DMS114 treated with DMSO at 0.1 percent for 48 hours (cell line): ENCODE measurements around the gene FBXO47.
"Not testable (repeated sequence)": the region's sequence is repeated elsewhere in the genome, so short reads cannot be mapped to it uniquely, and the experiment has no call there.

Source experiments
- DNase-seq: peaks from one replicate; lab custom pipeline; 2025; ENCODE audit not compliant: unreplicated experiment; lab: John Stamatoyannopoulos, UW

The FBXO47 gene

DNA sequence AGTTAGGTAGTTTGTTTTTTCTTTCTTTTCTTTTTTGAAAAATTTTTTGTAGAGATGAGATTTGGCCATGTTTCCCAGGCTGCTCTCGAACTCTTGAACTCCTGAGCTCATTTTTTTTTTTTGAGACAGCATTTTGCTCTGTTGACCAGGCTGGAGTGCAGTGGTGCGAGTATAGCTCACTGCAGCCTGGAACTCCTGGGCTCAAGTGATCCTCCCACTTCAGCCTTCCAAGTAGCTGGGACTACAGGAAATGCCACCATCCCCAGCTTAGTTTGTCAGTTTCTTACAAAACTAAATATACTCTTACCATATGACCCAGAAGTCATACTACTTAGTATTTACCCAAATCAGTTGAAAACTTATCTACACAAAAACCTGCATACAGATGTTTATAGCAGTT is 14.4 kb upstream of the FBXO47 start:
- DNase-seq = no peak

DNA sequence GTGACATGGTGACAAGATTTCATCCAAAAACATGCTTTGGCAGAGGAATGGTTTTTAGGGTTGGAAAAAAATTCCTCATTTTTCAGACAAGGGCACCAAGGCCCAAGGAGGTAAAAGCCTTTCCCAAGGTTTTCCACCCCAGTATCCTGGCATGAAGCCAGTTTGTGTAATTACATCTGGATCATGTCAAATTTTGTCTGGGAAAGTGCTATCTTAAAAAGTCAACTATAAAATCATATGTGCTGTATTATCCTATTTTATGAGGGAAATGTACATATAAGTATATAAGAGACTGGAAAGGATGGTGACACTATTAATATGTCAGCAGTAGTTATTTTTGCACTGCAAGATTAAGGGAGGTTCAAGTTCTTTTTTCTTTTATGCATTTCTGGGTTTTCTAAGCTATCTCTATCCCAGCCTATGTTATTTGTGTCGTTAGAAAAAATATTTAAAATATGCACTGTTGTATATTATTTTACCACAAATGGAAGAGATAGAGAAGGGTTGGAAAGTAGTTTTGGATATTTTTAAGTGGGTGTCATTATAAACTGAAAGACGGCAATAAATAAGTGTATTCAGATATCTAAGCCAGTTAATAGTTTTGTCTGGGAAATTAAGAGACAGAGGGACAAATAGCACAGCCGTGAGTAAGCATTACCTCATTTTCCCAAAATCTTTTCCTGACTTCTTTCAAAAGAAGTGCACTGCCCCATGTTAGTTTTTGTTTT is 13.5 kb upstream of the FBXO47 start:
- DNase-seq = no peak

GRCh38 chr17:38978180-38978579 is 11.0 kb upstream of the FBXO47 start:
- DNase-seq = no peak

- not testable (repeated sequence) for DNase-seq
Observed at GRCh38 chr17:38976187-38976551, 9.0 kb upstream of the FBXO47 start.

GRCh38 chr17:38970804-38971203 is 3.6 kb upstream of the FBXO47 start:
- DNase-seq = no peak

- DNase-seq = no peak
Observed at GRCh38 chr17:38970128-38970527, 2.9 kb upstream of the FBXO47 start.

GRCh38 chr17:38969281-38969680 is 2.1 kb upstream of the FBXO47 start:
- DNase-seq = no peak

GRCh38 chr17:38961413-38961812 is 5.8 kb downstream of the FBXO47 start:
- no peak for DNase-seq

- DNase-seq = no peak
Observed at GRCh38 chr17:38960402-38960801, 6.8 kb downstream of the FBXO47 start.

GRCh38 chr17:38959508-38959907 is 7.7 kb downstream of the FBXO47 start:
- no peak for DNase-seq

DNA sequence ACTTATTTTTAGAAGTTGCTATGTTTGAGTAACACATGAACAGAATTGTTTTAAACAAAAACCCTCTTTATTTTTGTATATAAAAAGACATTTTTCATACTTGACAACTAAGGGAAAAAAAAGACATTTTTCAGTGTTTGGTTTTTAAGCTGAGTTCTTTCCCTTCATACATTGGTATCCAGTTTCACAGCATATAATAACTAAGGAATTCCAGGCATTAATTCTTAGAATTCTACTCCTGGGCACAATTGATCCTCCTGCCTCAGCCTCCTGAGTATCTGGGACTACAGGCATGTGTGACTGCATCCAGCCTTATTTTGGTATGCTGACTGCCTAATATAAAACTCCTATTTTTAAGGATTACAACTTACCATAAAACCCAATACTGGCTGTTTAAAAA is 8.4 kb downstream of the FBXO47 start:
- DNase-seq = peak; percentile 87

GRCh38 chr17:38958326-38958725 is 8.9 kb downstream of the FBXO47 start:
- peak; percentile 87 for DNase-seq

GRCh38 chr17:38953800-38954199 is 13.4 kb downstream of the FBXO47 start:
- not testable (repeated sequence) for DNase-seq

DNA sequence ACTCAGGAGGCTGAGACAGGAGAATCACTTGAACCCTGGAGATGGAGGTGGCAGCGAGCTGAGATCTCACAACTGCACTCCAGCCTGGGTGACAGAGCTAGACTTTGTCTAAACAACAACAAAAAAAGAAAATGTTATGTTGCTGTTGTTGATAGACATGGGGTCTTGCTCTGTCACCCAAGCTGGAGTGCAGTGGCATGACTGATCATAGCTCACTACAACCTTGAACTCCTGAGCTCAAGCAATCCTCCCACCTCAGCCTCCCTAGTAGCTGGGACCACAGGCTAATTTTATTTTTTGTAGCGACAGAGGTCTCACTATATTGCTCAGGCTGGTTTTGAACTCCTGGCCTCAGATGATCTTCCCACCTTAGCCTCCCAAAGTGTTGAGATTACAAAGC is 20.0 kb downstream of the FBXO47 start:
- DNase-seq = no peak

- no peak for DNase-seq
Observed at GRCh38 chr17:38943607-38944006, 23.6 kb downstream of the FBXO47 start.

- DNase-seq = no peak
Observed at GRCh38 chr17:38942696-38943334, 24.4 kb downstream of the FBXO47 start.

DNA sequence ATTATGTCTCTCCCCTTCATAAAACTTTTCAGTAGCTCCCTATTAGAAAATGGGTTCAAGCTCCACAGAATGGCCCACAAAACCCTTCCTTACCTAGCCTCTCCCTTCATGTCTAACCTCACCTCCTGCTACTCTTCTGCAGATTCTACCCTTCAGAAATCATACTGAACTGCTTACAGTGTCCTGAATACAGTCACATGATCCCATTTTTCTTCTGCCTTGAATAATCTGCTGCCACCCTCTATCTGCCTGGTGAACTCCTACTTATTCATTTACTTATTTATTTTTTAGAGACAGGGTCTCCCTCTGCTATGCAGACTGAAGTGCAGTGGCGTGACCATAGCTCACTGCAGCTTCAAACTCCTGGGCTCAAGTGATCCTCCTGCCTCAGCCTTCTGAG is 26.8 kb downstream of the FBXO47 start:
- no peak for DNase-seq

DNA sequence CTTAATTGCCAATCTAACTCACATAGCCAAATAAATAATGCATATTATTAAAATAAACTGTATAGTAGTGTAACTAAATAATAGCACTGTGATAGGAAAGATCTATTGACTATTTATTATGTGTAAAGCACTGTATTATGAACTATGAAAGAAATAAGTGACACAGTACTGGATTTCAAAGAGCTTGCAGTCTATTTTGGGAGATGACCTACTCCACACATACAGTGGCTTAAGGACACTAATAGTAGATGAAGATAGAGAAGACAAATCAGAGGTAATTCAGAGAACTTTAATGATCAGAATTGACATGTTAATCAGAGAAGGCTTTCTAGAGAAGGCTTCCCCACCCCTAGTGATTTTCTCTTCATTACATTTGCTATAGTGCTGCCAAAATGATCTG is 27.2 kb downstream of the FBXO47 start:
- DNase-seq = no peak

DNA sequence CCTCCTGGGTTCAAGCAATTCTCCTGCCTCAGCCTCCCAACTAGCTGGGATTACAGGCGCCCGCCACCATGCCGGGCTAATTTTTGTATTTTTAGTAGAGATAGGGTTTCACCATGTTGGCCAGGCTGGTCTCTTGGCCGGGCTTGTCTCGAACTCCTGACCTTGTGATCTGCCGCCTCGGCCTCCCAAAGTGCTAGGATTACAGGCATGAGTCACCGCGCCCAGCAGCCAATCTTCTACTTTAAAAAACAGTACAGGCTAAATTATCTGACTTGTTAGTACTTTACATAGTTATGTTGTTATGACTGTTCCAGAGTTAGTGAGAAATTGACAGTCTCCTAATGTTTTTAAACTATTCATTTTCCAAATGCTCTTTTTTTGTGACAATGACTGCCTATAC is 33.2 kb downstream of the FBXO47 start:
- DNase-seq = not testable (repeated sequence)

DNA sequence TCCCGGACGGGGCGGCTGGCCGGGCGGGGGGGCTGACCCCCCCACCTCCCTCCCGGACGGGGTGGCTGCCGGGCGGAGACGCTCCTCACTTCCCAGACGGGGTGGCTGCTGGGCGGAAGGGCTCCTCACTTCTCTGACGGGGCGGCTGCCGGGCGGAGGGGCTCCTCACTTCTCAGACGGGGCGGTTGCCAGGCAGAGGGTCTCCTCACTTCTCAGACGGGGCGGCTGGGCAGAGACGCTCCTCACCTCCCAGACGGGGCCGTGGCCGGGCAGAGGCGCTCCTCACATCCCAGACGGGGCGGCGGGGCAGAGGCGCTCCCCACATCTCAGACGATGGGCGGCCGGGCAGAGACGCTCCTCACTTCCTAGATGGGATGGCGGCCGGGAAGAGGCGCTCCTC is 36.4 kb downstream of the FBXO47 start:
- DNase-seq = not testable (repeated sequence)

- no peak for DNase-seq
Observed at GRCh38 chr17:38926293-38927070, 40.7 kb downstream of the FBXO47 start.
